Natural killer cell (primary cell): ENCODE measurements around the gene DDX56. TPM values are rescaled to one million over a fixed set of nuclear protein-coding genes. Genes with fewer than 3 reads are reported as not detected.

ENCODE experiments used
- ATAC-seq, 3 donors: fragments of 150-1000 bp in 2 of 3; fragments of 200-7000 bp in 1 of 3; cut with Tn5 transposase; 1 replicate in 1 of 3; 2 replicates in 2 of 3; pipeline ENCODE4 v1.10.0; 2021; ENCODE audit warnings: mild to moderate bottlenecking in 2 of 3, moderate library complexity in 2 of 3
- DNase-seq, 2 donors: peaks; one replicate each; pipeline versions ENCODE4 v3.0.0 to v3.0.0-alpha.2; 2013 to 2021; ENCODE audit warnings: mixed read lengths in 1 of 2
- H3K27ac ChIP-seq: one replicate; pipeline ENCODE4 v1.5.1; 2013; ENCODE audit warnings: mild to moderate bottlenecking, low read length
- H3K27me3 ChIP-seq: one replicate; pipeline ENCODE4 v1.6.1; 2013; ENCODE audit warnings: low read length; ENCODE audit not compliant: control insufficient read depth, insufficient read depth
- H3K36me3 ChIP-seq: one replicate; pipeline ENCODE4 v1.6.1; 2013; ENCODE audit warnings: low read length; ENCODE audit not compliant: control insufficient read depth, insufficient read depth
- H3K4me1 ChIP-seq: one replicate; pipeline ENCODE4 v1.6.1; 2013; ENCODE audit warnings: low read length; ENCODE audit not compliant: control insufficient read depth, insufficient read depth
- H3K4me3 ChIP-seq: one replicate; pipeline ENCODE4 v1.5.1; 2013; ENCODE audit warnings: low read length
- H3K9me3 ChIP-seq: one replicate; pipeline ENCODE4 v1.6.1; 2013; ENCODE audit warnings: low read length; ENCODE audit not compliant: control insufficient read depth, insufficient read depth
- H3K27ac Mint-ChIP-seq, 2 donors: one replicate each; pipeline ENCODE4 v1.8.0; 2022; ENCODE audit warnings: mild to moderate bottlenecking in 2 of 2, mixed read lengths in 2 of 2, moderate library complexity in 1 of 2
- H3K27me3 Mint-ChIP-seq, 2 donors: one replicate each; pipeline ENCODE4 v1.8.0; 2022; ENCODE audit warnings: low read depth in 2 of 2, mixed read lengths in 2 of 2
- H3K36me3 Mint-ChIP-seq: one replicate; pipeline ENCODE4 v1.8.0; 2022; ENCODE audit warnings: mixed read lengths
- H3K4me1 Mint-ChIP-seq, 2 donors: one replicate each; pipeline ENCODE4 v1.8.0; 2022; ENCODE audit warnings: mixed read lengths in 2 of 2
- H3K4me3 Mint-ChIP-seq: one replicate; pipeline ENCODE4 v1.8.0; 2022; ENCODE audit warnings: mild to moderate bottlenecking, moderate library complexity, mixed read lengths
- H3K9me3 Mint-ChIP-seq, 2 donors: one replicate each; pipeline ENCODE4 v1.8.0; 2022; ENCODE audit warnings: mixed read lengths in 2 of 2
- CTCF ChIP-seq: fragments of 200-600 bp; IDR thresholded peaks from one replicate; pipeline ENCODE4 v1.8.0; 2022; ENCODE audit warnings: antibody characterized with exemption
- WGBS: methylation state at CpG from one replicate; pipeline ENCODE4 v1.1.7; 2013; ENCODE audit warnings: missing lambda C conversion rate; ENCODE audit not compliant: insufficient coverage; 5-methylcytosine and 5-hydroxymethylcytosine counted together
- intact Hi-C: fragments of 100-400 bp; cut with micrococcal nuclease; formaldehyde crosslinking; loops from one replicate; pipeline ENCODE4 v1.14.2; 2022
- total RNA-seq, 4 donors: library from RNA; stranded (reverse); fragments of 120-200 nt in 1 of 4; gene quantifications; one replicate each; pipeline versions ENCODE4 v1.2.3 to v1.2.4, GENCODE V29; 2013 to 2022

Gene DDX56
- total RNA-seq, 3 donors from 2014 or later (not counting 1 experiment from before 2014, with no cell fraction given), result 67.8 to 85.5 (median 84.5) TPM

- H3K4me1 ChIP-seq, result no peaks in the 10 kb centered on the region
- no peaks in the 10 kb centered on the region for H3K36me3 ChIP-seq
- Mint-ChIP-seq H3K9me3 (peaks cover 0 to under 1% of the 10 kb centered on the region in 2 donors), H3K27ac (no peak overlapping the region), H3K36me3 (no peaks in the 10 kb centered on the region), H3K4me3 (no peak overlapping the region), H3K4me1 (no peaks in the 10 kb centered on the region), H3K27me3 (no peaks in the 10 kb centered on the region)
- no peaks in the 10 kb centered on the region for H3K27me3 ChIP-seq
- intact Hi-C loops, result no loop called here
- H3K27ac ChIP-seq, result no peak overlapping the region
- DNase-seq (no peak), ATAC-seq (no peak)
- no peaks in the 10 kb centered on the region for H3K9me3 ChIP-seq
- H3K4me3 ChIP-seq, result no peak overlapping the region
- WGBS, result 96% methylated on average over 5 of the region's 5 CpGs
- no peak for TF ChIP-seq CTCF
Measured at GRCh38 chr7:44534087-44534486, 39.6 kb downstream of the DDX56 start.

- TF ChIP-seq CTCF, result no peak
Measured at GRCh38 chr7:44533301-44534055, 40.2 kb downstream of the DDX56 start.

GRCh38 chr7:44531421-44532380 is 42.0 kb downstream of the DDX56 start:
- H3K27me3 ChIP-seq, result no peaks in the 10 kb centered on the region
- H3K36me3 ChIP-seq, result no peaks in the 10 kb centered on the region
- H3K27ac ChIP-seq, result no peak overlapping the region
- intact Hi-C loops, result no loop called here
- TF ChIP-seq CTCF, result no peak
- no peaks in the 10 kb centered on the region for H3K9me3 ChIP-seq
- no peaks in the 10 kb centered on the region for H3K36me3 Mint-ChIP-seq
- H3K4me3 Mint-ChIP-seq, result no peak overlapping the region
- WGBS, result 80% methylated on average over 17 of the region's 17 CpGs
- no peak overlapping the region for H3K4me3 ChIP-seq
- H3K27ac Mint-ChIP-seq, result no peak overlapping the region
- no peaks in the 10 kb centered on the region for H3K4me1 Mint-ChIP-seq
- peaks cover 0 to 2% of the 10 kb centered on the region in 2 donors for H3K9me3 Mint-ChIP-seq
- no peaks in the 10 kb centered on the region for H3K4me1 ChIP-seq
- no peak for DNase-seq
- no peaks in the 10 kb centered on the region for H3K27me3 Mint-ChIP-seq
- ATAC-seq, result no peak

More at GRCh38 chr7:44533301-44534055, 40.2 kb downstream of the DDX56 start:
- 89% methylated on average over 8 of the region's 8 CpGs for WGBS
- H3K9me3 Mint-ChIP-seq, result peaks cover 0 to 2% of the 10 kb centered on the region in 2 donors
- no peaks in the 10 kb centered on the region for H3K9me3 ChIP-seq
- H3K4me1 Mint-ChIP-seq, result no peaks in the 10 kb centered on the region
- no peaks in the 10 kb centered on the region for H3K27me3 ChIP-seq
- no peak overlapping the region for H3K4me3 ChIP-seq
- no peaks in the 10 kb centered on the region for H3K27me3 Mint-ChIP-seq
- intact Hi-C loops, result no loop called here
- DNase-seq (no peak), ATAC-seq (no peak)
- no peak overlapping the region for H3K27ac Mint-ChIP-seq
- no peaks in the 10 kb centered on the region for H3K4me1 ChIP-seq
- H3K36me3 Mint-ChIP-seq, result no peaks in the 10 kb centered on the region
- no peak overlapping the region for H3K27ac ChIP-seq
- no peak overlapping the region for H3K4me3 Mint-ChIP-seq
- H3K36me3 ChIP-seq, result no peaks in the 10 kb centered on the region
